ENCODE results near the gene KNCN. TPM values are rescaled to one million over a fixed set of nuclear protein-coding genes. Genes with fewer than 3 reads are reported as not detected.
A peak's percentile ranks its signal among the peaks of the same experiment; 100 is the strongest.

KNCN gene
- not detected in 2 replicates for total RNA-seq (2013; cell fraction: nucleolus; rRNA removed)
- total RNA-seq (2014; rRNA removed) (not detected in 2 replicates), total RNA-seq (2014; rRNA removed; fragmentation: Illumina TruSeq; extraction: Trizol) (not detected in 2 replicates), total RNA-seq (2021) (not detected in 2 replicates), polyA plus RNA-seq (2011; rRNA removed) (not detected in 2 replicates), polyA plus RNA-seq (2014; fragmentation: Illumina TruSeq; extraction: Trizol) (not detected in 2 replicates), polyA plus RNA-seq (2014; fragmentation: Nextera tagmentation; extraction: Ambion mirVana) (not detected), polyA plus RNA-seq (2014; rRNA removed) (not detected in 2 replicates), polyA plus RNA-seq (2016; fragmentation: Nextera tagmentation; extraction: Ambion mirVana) (not detected), polyA minus RNA-seq (2011; rRNA and poly(A)+ RNA removed) (not detected in 2 replicates), Bru-seq, nascent RNA (percentile 12 among the genes with signal in this experiment), BruChase-seq, experiment 1, labeled RNA remaining after a 6-hour chase (not detected), BruChase-seq, experiment 2, labeled RNA remaining after a 2-hour chase (not detected)
- not detected for polyA plus RNA-seq (2011; ENCODE audit: low read depth)
- polyA plus RNA-seq (2011; cell fraction: cytosol; rRNA removed): not detected in 2 replicates
- not detected in 2 replicates for polyA plus RNA-seq (2011; cell fraction: nucleus; rRNA removed)
- not detected in 2 replicates for polyA plus RNA-seq (2012)
- polyA minus RNA-seq (2011; cell fraction: cytosol; rRNA and poly(A)+ RNA removed): not detected in 2 replicates
- polyA minus RNA-seq (2011; cell fraction: nucleus; rRNA and poly(A)+ RNA removed): not detected in 2 replicates
- long read RNA-seq, experiment 1: 0 reads
- long read RNA-seq, experiment 2: 0 reads

- ChIA-PET SMC1A (ENCODE audit: uncharacterized antibody, unreplicated experiment) (no interaction called here), POLR2A (no interaction called here)
Measured at GRCh38 chr1:46551597-46552095, at the start of gene KNCN. TSS of gene KNCN (minus strand) at chr1:46551647. CDS start at chr1:46551215, 432 bp downstream.

More at GRCh38 chr1:46551597-46552095, at the start of gene KNCN:
- no TSS peak for BruUV-seq (replicated peaks)
- Histone ChIP-seq H3K9me3 (replicated peaks; ENCODE audit: control insufficient read depth, insufficient read depth, low read length) (no peaks in the 10 kb centered on the region), H4K20me1 (ENCODE audit: control insufficient read depth, insufficient read depth) (no peaks in the 10 kb centered on the region), H3K4me1 (ENCODE audit: control insufficient read depth, insufficient read depth, low read length) (no peaks in the 10 kb centered on the region), H3K4me3 (no peak within 1 kb of the TSS), H3K4me2 (ENCODE audit: control insufficient read depth, insufficient read depth) (no peak within 1 kb of the TSS), H3K36me3 (ENCODE audit: control insufficient read depth in 2 of 2, insufficient read depth in 2 of 2, low read length in 1 of 2) (no peaks in the 10 kb centered on the region), H3K27me3 (replicated peaks in 1 of 2; ENCODE audit: control insufficient read depth in 2 of 2, insufficient read depth in 2 of 2, low read length in 1 of 2) (peaks cover 0 to 1% of the 10 kb centered on the region in 2 experiments; a peak in 1 of 4 replicates), H3K9ac (ENCODE audit: control insufficient read depth, insufficient read depth, low read length) (no peak within 1 kb of the TSS), H3K27ac (ENCODE audit: control insufficient read depth, insufficient read depth) (no peak within 1 kb of the TSS), H3K79me2 (ENCODE audit: control insufficient read depth, insufficient read depth, low read length) (no peaks in the 10 kb centered on the region), H2AFZ (ENCODE audit: control insufficient read depth, low read depth, low read length) (no peak within 1 kb of the TSS)
- RAD21 ChIA-PET (ENCODE audit: unreplicated experiment): no interaction called here
- in situ Hi-C loops (cut with MboI) (no loop called here), intact Hi-C loops (cut with micrococcal nuclease; ENCODE audit: unreplicated experiment) (no loop called here)
- DNase-seq (ENCODE audit: low read depth, low spot score): no peak
- WGBS (ENCODE audit: insufficient coverage, insufficient replicate concordance, low lambda C conversion rate, missing lambda C conversion rate): 5% methylated on average over 6 of the region's 6 CpGs
- TF ChIP-seq NFYA (IDR thresholded peaks at IDR 0.05; ENCODE audit: borderline replicate concordance, low read depth, low read length) (no peak), MTA3 (IDR thresholded peaks at IDR 0.05; ENCODE audit: borderline replicate concordance, low read length) (no peak), RAD21 (IDR thresholded peaks at IDR 0.05; ENCODE audit: insufficient read depth, low read depth, low read length) (no peak), TAF1 (IDR thresholded peaks at IDR 0.05; ENCODE audit: borderline replicate concordance, low read depth, low read length) (no peak), NFYB (IDR thresholded peaks at IDR 0.05; ENCODE audit: insufficient read depth, low read depth, low read length) (no peak), MLLT1 (IDR thresholded peaks at IDR 0.05) (no peak), BCL11A (IDR thresholded peaks at IDR 0.05; ENCODE audit: low read depth, low read length) (no peak), SREBF2 (IDR thresholded peaks at IDR 0.05; ENCODE audit: low read length) (no peak), HDGF (IDR thresholded peaks at IDR 0.05) (no peak), ESRRA (IDR thresholded peaks at IDR 0.05; ENCODE audit: low read length) (no peak), RUNX3 (IDR thresholded peaks at IDR 0.05; ENCODE audit: low read length) (no peak), MYB (IDR thresholded peaks at IDR 0.05; ENCODE audit: borderline replicate concordance, low read depth, low read length) (no peak), BRCA1 (IDR thresholded peaks at IDR 0.05; ENCODE audit: low read depth, low read length) (no peak), SIN3A (IDR thresholded peaks at IDR 0.05; ENCODE audit: low read depth, low read length) (no peak), TCF7 (IDR thresholded peaks at IDR 0.05; ENCODE audit: borderline replicate concordance) (no peak), CBX3 (IDR thresholded peaks at IDR 0.05; ENCODE audit: borderline replicate concordance, low read depth) (no peak), SIX5 (IDR thresholded peaks at IDR 0.05; ENCODE audit: low read depth, low read length, severe bottlenecking) (no peak), NFIC (IDR thresholded peaks at IDR 0.05; ENCODE audit: low read depth, low read length) (no peak), KLF5 (IDR thresholded peaks at IDR 0.05; ENCODE audit: partially characterized antibody) (no peak)
- ATAC-seq: no peak
- FAIRE-seq: no peak
- CTCF ChIA-PET: interaction anchor here (1.1 to 1.9 kb wide), 2 partner anchors 25 to 105 kb away, joined by 3 to 6 read pairs; no protein-coding TSS in a partner anchor
